Measurements from ENCODE around the gene ARSG.

- no peak for TF ChIP-seq CTCF (conservative IDR thresholded peaks at IDR 0.05)
- TF ChIP-seq ZFX (IDR thresholded peaks at IDR 0.05), result no peak
Measured at GRCh38 chr17:68246271-68247028, 44.8 kb upstream of the ARSG start.

All from C4-2B (cell line).